Bronchial epithelial cell (primary cell): ENCODE data around the gene ACAP2. TPM values are rescaled to one million over a fixed set of nuclear protein-coding genes. Genes with fewer than 3 reads are reported as not detected.
A peak's percentile ranks its signal among the peaks of the same experiment; 100 is the strongest.

Source experiments
- DNase-seq: peaks from one replicate; pipeline ENCODE4 v3.0.0-alpha.2; 2010; ENCODE audit warnings: low read depth
- FAIRE-seq: peaks from 2 replicates; lab custom pipeline; 2011; peaks lifted over from hg19 to GRCh38; lab: Jason Lieb, UNC
- H3K27me3 ChIP-seq: 2 replicates; pipeline ENCODE4 v1.5.1; 2011; ENCODE audit warnings: low read length; ENCODE audit not compliant: control insufficient read depth, insufficient read depth
- H3K36me3 ChIP-seq: 2 replicates; pipeline ENCODE4 v1.5.1; 2011; ENCODE audit warnings: low read length; ENCODE audit not compliant: control insufficient read depth, insufficient read depth
- H3K4me3 ChIP-seq: 2 replicates; pipeline ENCODE4 v1.5.1; 2011; ENCODE audit warnings: mild to moderate bottlenecking, low read depth, low read length, control low read depth
- CTCF ChIP-seq: IDR thresholded peaks from 2 replicates; pipeline ENCODE4 v1.5.1; 2011; ENCODE audit warnings: mild to moderate bottlenecking, moderate library complexity, low read length, control low read depth, inconsistent platforms; ENCODE audit not compliant: insufficient read depth, severe bottlenecking
- total RNA-seq: library from RNA; depleted of rRNA; stranded (reverse); fragments of >200 nt; gene quantifications from 2 replicates; pipeline ENCODE4 v1.2.1, GENCODE V29; 2014

ACAP2 gene
- total RNA-seq, 1 donor from 2014 or later = 51.9 TPM

- H3K4me3 ChIP-seq = no peak overlapping the region
- H3K27me3 ChIP-seq = no peaks in the 10 kb centered on the region
- H3K36me3 ChIP-seq = no peaks in the 10 kb centered on the region
- DNase-seq (no peak), FAIRE-seq (no peak)
- TF ChIP-seq CTCF = no peak
Observed at GRCh38 chr3:195254454-195255175, 188.2 kb downstream of the ACAP2 start.

- Histone ChIP-seq H3K36me3 (no peaks in the 10 kb centered on the region), H3K4me3 (no peak overlapping the region), H3K27me3 (no peaks in the 10 kb centered on the region)
- FAIRE-seq = no peak
- TF ChIP-seq CTCF = no peak
- DNase-seq = no peak
Observed at GRCh38 chr3:195253923-195254432, 188.8 kb downstream of the ACAP2 start.

- Histone ChIP-seq H3K27me3 (no peaks in the 10 kb centered on the region), H3K4me3 (no peak overlapping the region), H3K36me3 (peaks cover 1% of the 10 kb centered on the region)
- DNase-seq (no peak), FAIRE-seq (no peak)
- no peak for TF ChIP-seq CTCF
Observed at GRCh38 chr3:195251336-195252065, 191.3 kb downstream of the ACAP2 start.

- no peak for DNase-seq
- FAIRE-seq = peak; percentile 90
- no peak for TF ChIP-seq CTCF
- Histone ChIP-seq H3K36me3 (peaks cover 1% of the 10 kb centered on the region), H3K27me3 (no peaks in the 10 kb centered on the region), H3K4me3 (no peak overlapping the region)
Observed at GRCh38 chr3:195250473-195251251, 192.2 kb downstream of the ACAP2 start.

GRCh38 chr3:195249858-195250464 lies 192.9 kb downstream of the ACAP2 start:
- DNase-seq (no peak), FAIRE-seq (no peak)

More at GRCh38 chr3:195249858-195250464, 192.9 kb downstream of the ACAP2 start:
- no peaks in the 10 kb centered on the region for H3K27me3 ChIP-seq
- peaks cover 1% of the 10 kb centered on the region for H3K36me3 ChIP-seq
- no peak overlapping the region for H3K4me3 ChIP-seq
- TF ChIP-seq CTCF = no peak
